ENCODE data around the gene BRME1.
A peak's percentile ranks its signal among the peaks of the same experiment; 100 is the strongest.
"Not testable (repeated sequence)": the region's sequence is repeated elsewhere in the genome, so short reads cannot be mapped to it uniquely, and the experiment has no call there.

BRME1 gene

GRCh38 chr19:13864667-13865570 lies 41.0 kb downstream of the BRME1 start:
- no peak for DNase-seq

GRCh38 chr19:13864046-13864666 lies 41.8 kb downstream of the BRME1 start:
- DNase-seq, result no peak

GRCh38 chr19:13861714-13862531 lies 44.0 kb downstream of the BRME1 start:
- DNase-seq, result peak; percentile 75 to 86

GRCh38 chr19:13861392-13861713 lies 44.6 kb downstream of the BRME1 start:
- no peak for DNase-seq

- no peak for DNase-seq
These were observed 45.1 kb downstream of the BRME1 start for GRCh38 chr19:13860679-13861391.

GRCh38 chr19:13859361-13859880 lies 46.5 kb downstream of the BRME1 start:
- DNase-seq, result no peak

- no peak for DNase-seq
These were observed 49.4 kb downstream of the BRME1 start for GRCh38 chr19:13856497-13856896.

GRCh38 chr19:13852171-13852707 lies 53.7 kb downstream of the BRME1 start:
- not testable (repeated sequence) for DNase-seq

GRCh38 chr19:13851734-13852114 lies 54.2 kb downstream of the BRME1 start:
- not testable (repeated sequence) for DNase-seq

GRCh38 chr19:13850910-13851733 lies 54.8 kb downstream of the BRME1 start:
- DNase-seq, result peak; percentile 86 to 91

- DNase-seq, result no peak
These were observed 55.7 kb downstream of the BRME1 start for GRCh38 chr19:13849991-13850909.

GRCh38 chr19:13848798-13849676 lies 56.9 kb downstream of the BRME1 start:
- DNase-seq, result no peak

GRCh38 chr19:13848340-13848677 lies 57.6 kb downstream of the BRME1 start:
- no peak for DNase-seq

- peak; percentile 78 to 81 for DNase-seq
These were observed 58.2 kb downstream of the BRME1 start for GRCh38 chr19:13847407-13848339.

GRCh38 chr19:13846557-13847406 lies 59.1 kb downstream of the BRME1 start:
- DNase-seq, result peak; percentile 87 to 95

GRCh38 chr19:13844130-13844631 lies 61.7 kb downstream of the BRME1 start:
- no peak for DNase-seq

All from SW 1271 (cell line).